ENCODE results near the gene KSR2. TPM values are rescaled to one million over a fixed set of nuclear protein-coding genes. Genes with fewer than 3 reads are reported as not detected.
"Not testable (repeated sequence)": the region's sequence is repeated elsewhere in the genome, so short reads cannot be mapped to it uniquely, and the experiment has no call there.

KSR2 gene
- total RNA-seq, 2 experiments from 2014 or later, result not detected

DNA sequence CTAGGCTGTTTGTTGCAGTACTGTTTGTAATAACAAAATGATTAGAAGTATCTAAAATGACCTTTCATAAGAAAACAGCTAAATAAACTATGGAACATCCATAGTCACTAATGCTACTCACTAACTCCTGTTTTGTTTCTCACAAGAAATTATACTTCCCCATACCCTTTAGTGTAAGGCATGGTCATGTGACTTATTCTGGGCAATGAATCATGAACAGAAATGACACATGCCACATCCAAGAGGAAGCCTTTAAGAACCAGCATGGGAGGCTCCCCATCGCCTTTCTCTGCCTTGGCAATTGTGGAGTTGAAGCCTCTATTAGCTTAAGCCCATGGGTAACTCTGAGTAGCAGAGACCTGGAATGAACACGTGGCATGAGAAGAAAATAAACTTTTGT, 49.3 kb downstream of the KSR2 start:
- no peaks in the 10 kb centered on the region for H3K36me3 Mint-ChIP-seq
- peaks cover 4% of the 10 kb centered on the region for H3K9me3 Mint-ChIP-seq
- no peak for DNase-seq
- no peak overlapping the region for H3K27ac Mint-ChIP-seq
- H3K4me1 Mint-ChIP-seq, result no peaks in the 10 kb centered on the region
- no peak overlapping the region for H3K4me3 Mint-ChIP-seq
- H3K27me3 Mint-ChIP-seq, result peaks cover 9% of the 10 kb centered on the region

- Mint-ChIP-seq H3K4me3 (no peak overlapping the region), H3K27me3 (peaks cover 5% of the 10 kb centered on the region), H3K27ac (no peak overlapping the region), H3K9me3 (peaks cover 12% of the 10 kb centered on the region), H3K36me3 (no peaks in the 10 kb centered on the region), H3K4me1 (no peaks in the 10 kb centered on the region)
- no peak for DNase-seq
Observed at GRCh38 chr12:117914686-117915085, 54.1 kb downstream of the KSR2 start.

- H3K9me3 Mint-ChIP-seq, result peaks cover 12% of the 10 kb centered on the region
- H3K27me3 Mint-ChIP-seq, result no peaks in the 10 kb centered on the region
- no peaks in the 10 kb centered on the region for H3K4me1 Mint-ChIP-seq
- H3K27ac Mint-ChIP-seq, result no peak overlapping the region
- H3K36me3 Mint-ChIP-seq, result no peaks in the 10 kb centered on the region
- DNase-seq, result no peak
- H3K4me3 Mint-ChIP-seq, result no peak overlapping the region
Observed at GRCh38 chr12:117912756-117913155, 56.0 kb downstream of the KSR2 start.

- no peak overlapping the region for H3K27ac Mint-ChIP-seq
- DNase-seq, result no peak
- H3K4me1 Mint-ChIP-seq, result no peaks in the 10 kb centered on the region
- H3K9me3 Mint-ChIP-seq, result peaks cover 8% of the 10 kb centered on the region
- H3K27me3 Mint-ChIP-seq, result no peaks in the 10 kb centered on the region
- no peaks in the 10 kb centered on the region for H3K36me3 Mint-ChIP-seq
- no peak overlapping the region for H3K4me3 Mint-ChIP-seq
Observed at GRCh38 chr12:117908411-117908810, 60.4 kb downstream of the KSR2 start.

- Mint-ChIP-seq H3K4me1 (no peaks in the 10 kb centered on the region), H3K4me3 (no peak overlapping the region), H3K27me3 (no peaks in the 10 kb centered on the region), H3K27ac (no peak overlapping the region), H3K9me3 (peaks cover 8% of the 10 kb centered on the region), H3K36me3 (no peaks in the 10 kb centered on the region)
- no peak for DNase-seq
Observed at GRCh38 chr12:117907108-117907689, 61.6 kb downstream of the KSR2 start.

GRCh38 chr12:117904051-117904450, 64.7 kb downstream of the KSR2 start:
- Mint-ChIP-seq H3K9me3 (peaks cover 6% of the 10 kb centered on the region), H3K27ac (no peak overlapping the region), H3K4me1 (no peaks in the 10 kb centered on the region), H3K36me3 (no peaks in the 10 kb centered on the region), H3K4me3 (no peak overlapping the region), H3K27me3 (no peaks in the 10 kb centered on the region)
- DNase-seq, result no peak

GRCh38 chr12:117903110-117903840, 65.5 kb downstream of the KSR2 start:
- Mint-ChIP-seq H3K9me3 (peaks cover 6% of the 10 kb centered on the region), H3K4me3 (no peak overlapping the region), H3K4me1 (no peaks in the 10 kb centered on the region), H3K27me3 (no peaks in the 10 kb centered on the region), H3K27ac (no peak overlapping the region), H3K36me3 (no peaks in the 10 kb centered on the region)
- no peak for DNase-seq

GRCh38 chr12:117901631-117902030, 67.2 kb downstream of the KSR2 start:
- Mint-ChIP-seq H3K27me3 (peaks cover 4% of the 10 kb centered on the region), H3K27ac (no peak overlapping the region), H3K4me1 (no peaks in the 10 kb centered on the region), H3K9me3 (peaks cover 6% of the 10 kb centered on the region), H3K36me3 (no peaks in the 10 kb centered on the region), H3K4me3 (no peak overlapping the region)
- DNase-seq, result no peak

DNA sequence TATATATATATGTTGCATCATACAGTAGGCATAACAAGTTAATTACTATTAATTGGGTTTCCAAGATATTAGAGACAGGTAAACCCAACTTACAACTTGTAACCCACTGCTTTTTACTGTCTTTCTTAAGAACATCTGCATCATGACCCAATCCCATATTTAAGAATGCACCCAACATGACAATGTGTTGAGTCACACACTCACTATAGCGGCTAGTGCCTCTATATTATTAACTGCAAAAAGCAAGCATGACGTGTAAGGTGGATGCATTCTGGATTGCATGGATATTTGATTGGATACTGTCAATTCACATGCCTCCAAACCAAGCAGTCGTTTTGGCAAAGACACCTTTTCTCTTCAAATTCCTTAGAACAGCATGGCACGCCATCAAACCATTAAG, 68.2 kb downstream of the KSR2 start:
- Mint-ChIP-seq H3K9me3 (peaks cover 6% of the 10 kb centered on the region), H3K4me1 (no peaks in the 10 kb centered on the region), H3K27ac (no peak overlapping the region), H3K27me3 (peaks cover 4% of the 10 kb centered on the region), H3K36me3 (no peaks in the 10 kb centered on the region), H3K4me3 (no peak overlapping the region)
- DNase-seq, result no peak

GRCh38 chr12:117897372-117898161, 71.2 kb downstream of the KSR2 start:
- H3K4me1 Mint-ChIP-seq, result no peaks in the 10 kb centered on the region
- peaks cover 8% of the 10 kb centered on the region for H3K27me3 Mint-ChIP-seq
- H3K4me3 Mint-ChIP-seq, result no peak overlapping the region

DNA sequence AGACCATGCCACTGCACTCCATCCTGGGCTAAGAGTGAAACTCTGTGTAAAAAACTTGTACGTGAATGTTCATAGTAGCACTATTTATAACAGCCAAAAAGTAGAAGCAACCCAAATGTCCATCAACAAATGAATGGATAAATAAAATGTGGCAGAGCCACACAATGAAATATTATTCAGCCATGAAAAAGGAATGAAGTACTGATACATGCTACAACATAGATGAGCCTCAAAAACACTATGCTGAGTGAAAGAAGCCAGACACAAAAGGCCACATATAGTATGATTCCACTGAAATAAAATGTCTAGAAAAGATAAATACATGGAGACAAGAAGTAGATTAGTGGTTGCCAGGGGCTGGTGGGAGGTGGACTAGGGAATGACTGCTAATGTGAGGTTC, 72.8 kb downstream of the KSR2 start:
- no peak overlapping the region for H3K4me3 Mint-ChIP-seq
- H3K36me3 Mint-ChIP-seq, result no peaks in the 10 kb centered on the region
- H3K9me3 Mint-ChIP-seq, result peaks cover 6% of the 10 kb centered on the region
- no peaks in the 10 kb centered on the region for H3K4me1 Mint-ChIP-seq
- peaks cover 11% of the 10 kb centered on the region for H3K27me3 Mint-ChIP-seq
- H3K27ac Mint-ChIP-seq, result no peak overlapping the region
- DNase-seq, result no peak

More at GRCh38 chr12:117897372-117898161, 71.2 kb downstream of the KSR2 start:
- Mint-ChIP-seq H3K9me3 (peaks cover 6% of the 10 kb centered on the region), H3K36me3 (no peaks in the 10 kb centered on the region), H3K27ac (no peak overlapping the region)
- DNase-seq, result no peak

GRCh38 chr12:117892441-117892840, 76.3 kb downstream of the KSR2 start:
- Mint-ChIP-seq H3K9me3 (no peaks in the 10 kb centered on the region), H3K27me3 (peaks cover 28% of the 10 kb centered on the region), H3K4me3 (no peak overlapping the region), H3K4me1 (no peaks in the 10 kb centered on the region), H3K36me3 (no peaks in the 10 kb centered on the region), H3K27ac (no peak overlapping the region)
- no peak for DNase-seq

DNA sequence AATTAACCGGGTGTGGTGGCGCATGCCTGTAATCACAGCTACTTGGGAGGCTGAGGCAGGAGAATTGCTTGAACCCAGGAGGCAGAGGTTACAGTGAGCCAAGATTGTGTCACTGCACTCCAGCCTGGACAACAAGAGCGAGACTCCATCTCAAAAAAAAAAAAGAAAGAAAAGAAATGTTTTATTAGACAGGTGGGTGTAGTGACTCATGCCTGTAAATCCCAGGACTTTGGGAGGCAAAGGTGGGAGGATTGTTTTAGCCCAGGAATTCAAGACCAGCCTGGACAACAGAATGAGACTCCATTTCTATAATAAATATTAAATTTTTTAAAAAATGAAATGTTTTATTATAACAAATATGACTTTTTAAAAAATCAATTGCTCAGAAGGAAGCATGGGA, 77.5 kb downstream of the KSR2 start:
- DNase-seq, H3K36me3 Mint-ChIP-seq, H3K4me1 Mint-ChIP-seq, H3K4me3 Mint-ChIP-seq, H3K27ac Mint-ChIP-seq, H3K9me3 Mint-ChIP-seq: not testable (repeated sequence)
- H3K27me3 Mint-ChIP-seq, result peaks cover 24% of the 10 kb centered on the region

- Mint-ChIP-seq H3K9me3 (no peaks in the 10 kb centered on the region), H3K4me3 (no peak overlapping the region), H3K4me1 (no peaks in the 10 kb centered on the region), H3K27ac (no peak overlapping the region), H3K36me3 (no peaks in the 10 kb centered on the region), H3K27me3 (peaks cover 24% of the 10 kb centered on the region)
- DNase-seq, result no peak
Observed at GRCh38 chr12:117890644-117891043, 78.1 kb downstream of the KSR2 start.

- Mint-ChIP-seq H3K4me3 (no peak overlapping the region), H3K27me3 (peaks cover 24% of the 10 kb centered on the region), H3K4me1 (no peaks in the 10 kb centered on the region), H3K27ac (no peak overlapping the region), H3K36me3 (no peaks in the 10 kb centered on the region), H3K9me3 (no peaks in the 10 kb centered on the region)
- no peak for DNase-seq
Observed at GRCh38 chr12:117890137-117890536, 78.7 kb downstream of the KSR2 start.

Data from activated naive CD8-positive, alpha-beta T cell treated with anti-CD3 and anti-CD28 coated beads for 36 hours (primary cell).